GM21576 (cell line): ENCODE data around the gene LGI1.

Experiments used
- ATAC-seq: cut with Tn5 transposase; IDR thresholded peaks from one replicate; pipeline ENCODE4 v1.9.1; 2021; ENCODE audit warnings: mild to moderate bottlenecking, moderate library complexity; ENCODE audit not compliant: unreplicated experiment

LGI1 gene

DNA sequence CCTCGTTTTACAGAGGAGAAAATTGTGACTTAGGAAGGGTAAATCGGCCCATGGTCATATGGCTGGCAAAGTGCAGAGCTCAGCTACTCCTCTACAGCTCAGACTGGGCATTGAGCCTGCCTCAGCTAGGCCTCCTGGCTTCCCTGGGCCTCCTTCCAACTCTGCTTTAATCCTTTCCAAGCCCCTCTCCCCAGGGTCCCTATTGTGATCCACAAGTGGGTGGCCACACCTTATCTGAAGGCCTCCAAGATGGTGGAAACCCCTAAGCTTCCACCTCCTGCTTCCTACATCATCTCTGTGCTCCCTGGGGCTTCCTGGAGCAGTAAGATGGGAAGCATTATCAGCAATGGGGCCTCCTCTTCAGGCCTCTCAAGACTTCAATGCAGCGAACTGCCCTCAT, 3.0 kb upstream of the LGI1 start:
- ATAC-seq, result no peak

DNA sequence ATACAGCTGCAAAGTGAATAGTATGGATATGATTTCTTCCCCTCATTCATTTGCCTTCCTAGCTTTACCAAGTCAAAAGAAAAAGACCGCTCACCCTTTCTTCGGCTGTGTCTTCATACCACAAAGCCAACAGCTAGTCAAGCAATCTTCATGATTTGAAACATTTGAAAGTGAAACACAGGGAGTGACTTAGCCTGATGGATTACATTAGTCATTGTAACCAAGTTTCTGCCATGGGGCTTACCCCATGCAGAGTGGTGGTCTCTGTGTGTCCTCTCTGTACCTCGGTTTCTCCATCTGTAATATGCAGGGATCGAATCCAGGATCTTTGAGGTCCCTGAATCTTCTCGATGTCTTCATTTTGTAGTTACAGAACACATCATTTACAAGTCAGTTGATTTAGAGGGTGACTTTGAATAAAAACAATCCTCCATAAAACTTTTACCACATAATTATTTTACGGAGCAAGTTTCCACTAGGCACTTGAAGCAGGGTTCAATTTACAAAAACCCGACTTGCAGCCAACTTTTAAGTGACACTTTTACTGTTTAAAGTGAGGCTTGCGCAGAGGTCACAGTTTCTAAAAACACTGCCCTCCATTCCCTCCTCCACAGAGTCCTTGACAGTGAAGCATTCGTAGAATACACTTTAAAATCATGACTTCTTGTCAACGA, 2.2 kb upstream of the LGI1 start:
- no peak for ATAC-seq

GRCh38 chr10:93756118-93756517, 1.6 kb upstream of the LGI1 start:
- ATAC-seq, result no peak

DNA sequence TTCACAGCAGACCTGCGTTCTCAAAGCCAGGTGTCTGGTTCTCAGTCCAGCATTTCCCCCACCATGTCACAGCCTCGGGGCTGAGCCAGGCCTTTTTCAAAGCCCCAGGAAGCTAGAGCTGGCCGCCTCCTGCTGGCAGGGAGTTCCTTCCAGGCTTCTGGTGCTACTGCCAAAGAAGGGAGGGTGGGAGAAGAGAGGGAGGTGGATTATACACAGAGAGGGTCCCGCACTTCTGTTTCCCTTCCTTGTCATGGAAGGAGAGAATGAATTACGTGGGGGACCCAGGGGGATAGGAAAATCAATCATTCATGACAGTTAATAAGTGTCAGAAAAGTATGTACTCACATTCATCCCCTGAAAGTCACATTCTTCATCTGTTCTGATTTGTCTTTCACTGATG, 600 bp upstream of the LGI1 start:
- ATAC-seq, result no peak

DNA sequence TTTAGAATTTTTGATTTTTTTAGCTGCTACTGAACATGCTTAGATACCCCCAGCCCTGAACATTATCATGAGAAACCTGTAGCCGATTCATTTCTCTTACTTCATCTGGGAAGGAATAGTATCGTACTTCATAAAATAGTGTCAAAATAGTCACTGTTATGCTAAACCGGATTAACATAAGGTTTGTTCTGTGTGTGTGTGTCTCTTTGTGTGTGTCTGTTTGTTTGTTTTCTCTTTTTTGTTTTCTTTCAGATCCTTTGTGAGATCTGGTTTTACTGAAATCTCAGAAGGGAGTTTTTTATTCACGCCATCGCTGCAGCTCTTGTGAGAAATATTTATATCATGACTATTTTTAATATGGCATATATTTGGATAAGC, 761 bp downstream of the LGI1 start:
- no peak for ATAC-seq

DNA sequence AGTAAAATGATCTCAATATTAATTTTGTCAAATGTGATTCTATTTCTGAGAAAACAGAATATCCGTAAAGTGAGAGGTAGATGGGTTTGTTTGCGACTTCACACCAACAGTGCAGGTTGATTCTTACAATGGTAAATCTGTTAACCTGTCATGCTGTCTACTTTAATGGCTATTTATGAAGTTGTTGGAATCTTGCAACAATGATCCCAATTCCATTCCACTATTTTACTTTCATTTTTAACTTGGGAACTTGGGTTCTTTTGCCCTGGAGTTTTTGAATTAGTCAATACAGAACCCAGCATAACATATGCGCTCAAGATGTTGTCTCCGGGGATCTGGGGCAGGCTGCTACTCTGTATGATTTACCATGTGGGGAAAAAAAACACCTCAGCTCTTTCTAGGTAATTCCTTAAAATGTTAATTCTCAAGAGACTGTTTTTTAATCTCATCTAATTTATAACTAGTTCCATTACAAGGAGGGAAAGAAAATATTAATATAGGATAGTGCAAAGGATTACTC, 1.2 kb downstream of the LGI1 start:
- no peak for ATAC-seq

- ATAC-seq, result no peak
These were observed 2.8 kb downstream of the LGI1 start for GRCh38 chr10:93760490-93760889.

DNA sequence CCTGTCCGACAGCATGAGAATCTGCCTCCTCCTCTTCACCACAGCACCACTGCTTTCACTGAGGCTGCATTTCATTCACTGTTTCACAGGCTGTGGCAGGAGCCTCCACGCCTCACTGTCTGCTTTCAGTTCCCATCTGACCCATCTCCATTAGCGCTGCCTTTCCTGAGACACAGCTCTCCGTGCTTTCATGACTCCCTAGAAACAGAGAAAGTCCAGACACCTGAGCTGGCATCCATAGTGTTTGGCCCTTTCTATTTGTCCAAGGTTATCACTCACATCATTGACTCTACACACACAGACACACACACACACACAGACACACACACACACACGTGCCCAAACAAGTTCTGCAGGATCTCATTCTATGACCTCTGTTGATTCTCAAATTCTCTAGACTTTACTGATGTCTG, 5.2 kb downstream of the LGI1 start:
- ATAC-seq, result no peak

DNA sequence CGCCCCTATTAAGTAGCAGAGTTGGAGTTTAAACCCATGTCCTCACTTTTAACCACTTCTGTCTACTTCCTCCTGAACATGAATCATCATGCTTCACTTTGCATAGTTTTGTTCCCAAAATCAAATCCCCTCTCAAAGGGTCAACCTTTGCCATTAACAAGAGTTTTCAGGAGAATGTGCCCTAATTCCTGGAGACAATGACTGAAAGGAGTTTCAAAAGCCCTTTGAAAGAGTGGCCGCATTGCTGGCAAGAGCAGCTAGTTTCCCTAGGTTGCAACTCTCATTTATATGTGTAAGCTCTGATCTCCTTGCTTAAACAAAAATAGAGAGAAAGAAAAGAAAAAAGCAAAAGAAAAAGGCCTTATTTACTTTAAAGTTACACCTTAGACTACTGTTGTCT, 9.2 kb downstream of the LGI1 start:
- ATAC-seq, result no peak

- ATAC-seq, result no peak
These were observed 10.1 kb downstream of the LGI1 start for GRCh38 chr10:93767724-93768399.

DNA sequence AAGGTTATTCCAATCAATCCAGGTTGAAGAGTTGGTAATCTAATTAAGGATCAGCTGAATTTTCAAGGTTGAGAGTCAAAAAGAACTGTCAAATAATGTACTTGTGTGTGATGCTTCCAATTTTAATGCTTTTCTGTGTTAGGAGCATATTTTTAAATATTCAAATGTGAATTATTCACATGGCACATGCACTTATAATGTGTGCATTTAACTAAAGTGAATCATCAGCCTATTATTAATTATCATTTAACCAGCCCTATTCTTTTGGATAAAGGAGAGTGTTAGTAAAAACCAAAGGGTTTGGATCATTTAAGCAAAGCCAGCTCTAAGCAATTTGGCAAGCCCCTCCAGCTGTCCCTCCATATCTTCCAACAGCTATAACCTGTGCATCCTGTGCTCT, 11.2 kb downstream of the LGI1 start:
- no peak for ATAC-seq

- ATAC-seq, result no peak
These were observed 13.6 kb downstream of the LGI1 start for GRCh38 chr10:93771354-93771753.

DNA sequence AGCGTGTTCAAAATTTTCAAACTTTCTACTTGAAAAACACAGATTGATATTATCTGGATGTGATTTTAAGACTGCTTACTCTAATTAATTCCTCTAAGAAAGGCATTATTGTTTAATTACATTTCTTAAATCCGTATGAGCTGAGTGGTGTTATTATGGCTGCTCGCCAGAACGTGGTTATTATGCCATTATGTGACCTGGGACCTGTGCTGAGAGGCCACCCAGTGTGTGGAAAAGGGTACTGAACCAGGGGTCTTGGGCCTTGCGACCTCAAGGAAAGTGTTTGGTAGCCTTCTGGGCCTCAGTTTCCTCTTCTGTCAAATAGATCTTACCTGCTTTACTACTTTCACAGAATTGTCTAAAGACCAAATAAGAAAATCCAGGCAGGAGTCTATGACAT, 15.4 kb downstream of the LGI1 start:
- no peak for ATAC-seq

GRCh38 chr10:93773705-93774104, 16.0 kb downstream of the LGI1 start:
- ATAC-seq, result no peak

DNA sequence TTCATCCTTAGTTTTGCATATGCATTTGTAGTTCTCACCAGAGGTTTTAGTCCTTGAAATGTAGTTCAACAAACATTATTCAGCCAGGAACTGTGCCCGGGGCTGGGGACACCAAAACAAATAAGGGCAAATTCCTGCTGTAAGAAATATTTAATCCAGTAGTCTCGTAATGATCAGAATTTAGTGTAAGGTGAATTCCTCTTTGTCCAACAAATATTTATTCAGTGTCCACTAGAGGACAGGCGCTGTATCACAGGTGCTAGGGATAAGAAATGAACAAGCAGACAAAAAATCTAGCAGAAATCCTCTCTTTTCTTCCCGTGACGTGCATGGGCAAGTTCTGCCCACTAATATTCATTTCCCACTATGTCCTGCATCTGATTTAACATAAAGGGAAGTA, 17.6 kb downstream of the LGI1 start:
- no peak for ATAC-seq

DNA sequence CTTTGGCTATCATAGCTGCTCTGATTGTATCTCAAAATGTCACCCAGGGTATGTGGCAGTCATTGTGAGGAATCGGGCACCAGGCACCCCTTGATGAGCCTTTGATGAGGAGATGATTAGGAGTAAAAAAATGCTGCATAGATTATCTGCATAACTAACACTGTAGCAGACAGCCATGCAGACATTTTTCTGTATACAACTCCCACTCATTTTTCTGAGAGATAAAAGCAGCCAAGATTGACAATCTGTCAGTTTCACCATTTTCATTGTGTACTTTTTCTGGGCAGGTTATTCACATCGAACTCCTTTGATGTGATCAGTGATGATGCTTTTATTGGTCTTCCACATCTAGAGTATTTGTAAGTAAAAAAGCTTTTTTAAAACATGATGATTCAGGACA, 19.4 kb downstream of the LGI1 start:
- ATAC-seq, result no peak

DNA sequence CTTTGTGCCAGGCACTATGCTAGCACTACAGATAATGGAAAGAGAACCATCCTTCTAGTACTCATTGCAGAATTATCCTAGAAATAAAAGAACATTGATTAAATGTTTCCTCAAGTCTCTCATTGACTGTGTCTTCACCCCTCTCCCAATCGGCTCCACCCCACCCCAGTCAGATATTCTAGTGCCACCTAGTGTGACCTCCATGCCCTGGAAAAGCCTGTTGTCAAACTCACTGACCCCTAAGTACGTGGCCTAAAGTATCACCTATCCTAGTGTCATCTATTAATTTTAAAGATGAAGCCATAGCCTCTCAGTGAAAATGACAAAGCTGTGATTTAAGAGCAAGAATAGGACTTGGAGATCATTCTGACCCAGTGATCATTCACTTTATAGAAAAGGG, 26.3 kb downstream of the LGI1 start:
- no peak for ATAC-seq

DNA sequence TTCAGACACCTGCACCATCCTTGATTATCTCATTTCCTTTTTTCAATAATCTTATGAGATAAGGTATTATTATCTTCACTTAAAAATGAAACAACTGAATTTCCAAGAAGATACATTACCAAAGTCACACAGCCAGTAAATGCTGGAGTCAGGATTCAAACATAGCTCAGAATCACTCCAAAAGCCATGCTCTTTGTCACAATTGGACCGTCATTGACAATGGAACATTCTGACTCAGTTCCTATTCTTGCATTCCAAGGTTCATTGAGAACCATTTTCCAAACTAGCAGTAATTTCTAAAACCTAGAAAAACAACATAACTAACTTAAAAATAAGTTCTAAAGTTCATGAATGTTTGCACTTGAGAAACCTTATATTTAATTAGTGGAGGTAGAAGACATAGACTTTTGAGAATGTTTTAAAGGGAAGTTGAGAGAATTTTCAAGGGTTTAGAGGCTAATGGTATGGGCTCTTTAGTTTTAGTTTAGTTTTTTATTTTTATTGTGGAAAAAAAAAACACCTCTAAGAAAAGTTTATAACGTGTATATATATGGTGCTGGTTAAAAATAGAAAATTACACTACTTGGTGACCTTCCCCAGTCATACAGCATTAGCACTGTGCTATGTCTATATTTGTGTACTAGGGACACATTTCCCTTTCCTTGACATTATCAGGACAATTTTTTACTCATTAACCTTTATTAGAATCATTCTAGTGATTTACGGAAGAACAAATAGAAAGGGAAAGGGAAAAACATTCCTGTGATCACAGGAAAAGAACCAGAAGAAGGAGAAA, 30.9 kb downstream of the LGI1 start:
- ATAC-seq, result no peak

GRCh38 chr10:93790439-93790838, 32.7 kb downstream of the LGI1 start:
- ATAC-seq, result no peak

DNA sequence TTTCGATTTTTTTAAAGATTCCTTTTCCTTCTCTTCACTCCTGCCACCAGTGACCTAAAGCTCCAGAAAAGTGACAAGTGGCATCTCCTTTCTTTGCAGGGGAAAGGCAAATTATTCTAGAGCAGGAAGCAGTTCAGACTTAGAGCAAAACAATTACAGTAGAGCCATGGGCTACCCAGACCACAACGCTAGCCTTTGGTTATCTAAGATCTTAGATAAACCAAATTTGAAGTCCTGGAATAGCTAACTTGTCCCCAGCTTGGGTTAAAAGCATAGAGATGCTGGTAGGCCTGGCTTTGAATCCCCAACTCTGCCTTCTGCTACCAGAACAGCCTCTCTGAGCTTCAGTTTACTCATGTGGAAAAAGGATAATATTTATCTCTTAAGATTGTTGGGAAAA, 38.4 kb downstream of the LGI1 start:
- ATAC-seq, result no peak

DNA sequence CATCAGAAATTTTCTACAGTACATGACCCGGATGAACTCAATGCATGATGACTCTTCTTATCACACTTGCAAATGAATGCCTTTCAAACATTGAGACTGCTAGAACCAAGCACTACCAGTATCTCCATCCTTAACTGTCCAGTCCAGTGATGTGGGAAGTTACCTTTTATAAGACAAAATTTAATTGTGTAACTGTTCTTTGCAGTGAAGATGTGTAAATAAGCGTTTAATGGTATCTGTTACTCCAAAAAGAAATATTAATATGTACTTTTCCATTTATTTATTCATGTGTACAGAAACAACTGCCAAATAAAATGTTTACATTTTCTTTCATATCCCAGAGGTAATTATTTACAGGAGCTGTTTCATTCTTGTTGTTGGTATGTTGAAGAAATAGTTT, 40.1 kb downstream of the LGI1 start:
- ATAC-seq, result no peak

DNA sequence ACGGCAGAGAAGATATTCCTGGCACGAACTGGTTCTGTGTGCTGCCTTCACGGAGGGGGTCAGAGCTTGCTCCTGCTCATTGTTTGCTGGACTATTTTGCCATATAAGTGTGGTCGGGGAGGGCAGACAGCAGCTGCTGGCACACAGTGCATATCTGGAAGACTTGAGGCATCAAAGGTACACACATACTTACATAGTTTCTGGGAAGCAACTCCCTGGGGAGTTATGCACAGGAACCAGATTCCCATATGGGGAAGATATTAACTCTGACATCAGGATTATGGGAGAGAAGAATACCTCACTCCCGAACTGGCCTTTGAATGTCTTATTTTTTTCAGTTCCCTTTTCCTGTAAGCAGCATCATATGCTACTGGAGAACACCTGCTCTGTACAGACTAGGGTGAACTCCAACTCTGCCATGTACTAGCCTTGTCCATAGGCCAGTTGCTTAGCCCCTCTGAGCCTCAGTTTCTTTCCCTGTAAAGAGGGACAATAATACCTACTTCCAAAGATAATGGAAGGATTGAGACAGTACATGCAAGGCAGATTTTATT, 41.5 kb downstream of the LGI1 start:
- no peak for ATAC-seq
